Skeletal muscle satellite cell (primary cell): ENCODE results near the gene INAFM2.

Experiments
- H3K27me3 ChIP-seq: 2 replicates; pipeline ENCODE4 v1.7.0; 2013; ENCODE audit warnings: low read length; ENCODE audit not compliant: control insufficient read depth, insufficient read depth
- H3K36me3 ChIP-seq: 2 replicates; pipeline ENCODE4 v1.7.0; 2013; ENCODE audit warnings: mild to moderate bottlenecking, control low read depth, low read length; ENCODE audit not compliant: insufficient read depth
- H3K4me1 ChIP-seq: 2 replicates; pipeline ENCODE4 v1.7.0; 2013; ENCODE audit warnings: low read length; ENCODE audit not compliant: control insufficient read depth, insufficient read depth
- H3K4me2 ChIP-seq: 2 replicates; pipeline ENCODE4 v1.7.0; 2013; ENCODE audit warnings: mild to moderate bottlenecking, low read length
- H3K4me3 ChIP-seq: 2 replicates; pipeline ENCODE4 v1.7.0; 2013; ENCODE audit warnings: low read length
- H3K9ac ChIP-seq: 2 replicates; pipeline ENCODE4 v1.7.0; 2013; ENCODE audit warnings: mild to moderate bottlenecking, low read depth, low read length, moderate library complexity
- H3K9me3 ChIP-seq: replicated peaks from 2 replicates; pipeline ENCODE4 v1.7.0; 2013; ENCODE audit warnings: mild to moderate bottlenecking, control low read depth, low read length

The INAFM2 gene

GRCh38 chr15:40333922-40334492 lies 10.5 kb downstream of the INAFM2 start:
- no peaks in the 10 kb centered on the region for H3K9me3 ChIP-seq
- H3K4me3 ChIP-seq = no peak overlapping the region
- H3K9ac ChIP-seq = no peak overlapping the region

GRCh38 chr15:40334541-40334940 lies 11.0 kb downstream of the INAFM2 start:
- Histone ChIP-seq H3K36me3 (peaks cover 37% of the 10 kb centered on the region), H3K9me3 (no peaks in the 10 kb centered on the region), H3K9ac (no peak overlapping the region), H3K4me1 (peaks cover 36% of the 10 kb centered on the region), H3K4me3 (no peak overlapping the region), H3K4me2 (no peak overlapping the region), H3K27me3 (no peaks in the 10 kb centered on the region)

More at GRCh38 chr15:40333922-40334492, 10.5 kb downstream of the INAFM2 start:
- peaks cover 30% of the 10 kb centered on the region for H3K4me1 ChIP-seq
- H3K27me3 ChIP-seq = no peaks in the 10 kb centered on the region
- peaks cover 37% of the 10 kb centered on the region for H3K36me3 ChIP-seq
- no peak overlapping the region for H3K4me2 ChIP-seq

GRCh38 chr15:40334941-40335795 lies 11.7 kb downstream of the INAFM2 start:
- Histone ChIP-seq H3K4me1 (peaks cover 40% of the 10 kb centered on the region), H3K9me3 (no peaks in the 10 kb centered on the region), H3K4me3 (no peak overlapping the region), H3K27me3 (no peaks in the 10 kb centered on the region), H3K9ac (no peak overlapping the region), H3K36me3 (peaks cover 37% of the 10 kb centered on the region), H3K4me2 (no peak overlapping the region)

- Histone ChIP-seq H3K4me2 (no peak overlapping the region), H3K4me3 (no peak overlapping the region), H3K9me3 (no peaks in the 10 kb centered on the region), H3K4me1 (peaks cover 47% of the 10 kb centered on the region), H3K27me3 (no peaks in the 10 kb centered on the region), H3K9ac (no peak overlapping the region), H3K36me3 (peaks cover 37% of the 10 kb centered on the region)
Measured at GRCh38 chr15:40335938-40336743, 12.6 kb downstream of the INAFM2 start.

- peaks cover 37% of the 10 kb centered on the region for H3K36me3 ChIP-seq
- H3K9me3 ChIP-seq = no peaks in the 10 kb centered on the region
- peaks cover 53% of the 10 kb centered on the region for H3K4me1 ChIP-seq
- peak overlapping the region; percentile 95 for H3K9ac ChIP-seq
- no peak overlapping the region for H3K4me3 ChIP-seq
- H3K4me2 ChIP-seq = no peak overlapping the region
- H3K27me3 ChIP-seq = no peaks in the 10 kb centered on the region
Measured at GRCh38 chr15:40336744-40337122, 13.2 kb downstream of the INAFM2 start.

GRCh38 chr15:40337597-40337996 lies 14.1 kb downstream of the INAFM2 start:
- peaks cover 59% of the 10 kb centered on the region for H3K4me1 ChIP-seq
- peaks cover 34% of the 10 kb centered on the region for H3K36me3 ChIP-seq
- H3K27me3 ChIP-seq = no peaks in the 10 kb centered on the region
- H3K4me2 ChIP-seq = peak overlapping the region; percentile 94
- peak overlapping the region; percentile 74 for H3K4me3 ChIP-seq
- no peaks in the 10 kb centered on the region for H3K9me3 ChIP-seq
- peak overlapping the region; percentile 95 for H3K9ac ChIP-seq

- H3K9ac ChIP-seq = peak overlapping the region; percentile 95
Measured at GRCh38 chr15:40338041-40338657, 14.7 kb downstream of the INAFM2 start.

GRCh38 chr15:40338921-40339620 lies 15.6 kb downstream of the INAFM2 start:
- H3K4me1 ChIP-seq = peaks cover 74% of the 10 kb centered on the region
- H3K27me3 ChIP-seq = no peaks in the 10 kb centered on the region
- H3K4me2 ChIP-seq = peak overlapping the region; percentile 94
- peak overlapping the region; percentile 74 for H3K4me3 ChIP-seq
- H3K36me3 ChIP-seq = peaks cover 34% of the 10 kb centered on the region
- peak overlapping the region; percentile 95 for H3K9ac ChIP-seq
- no peaks in the 10 kb centered on the region for H3K9me3 ChIP-seq

More at GRCh38 chr15:40338041-40338657, 14.7 kb downstream of the INAFM2 start:
- no peaks in the 10 kb centered on the region for H3K9me3 ChIP-seq
- H3K27me3 ChIP-seq = no peaks in the 10 kb centered on the region
- peaks cover 34% of the 10 kb centered on the region for H3K36me3 ChIP-seq
- H3K4me1 ChIP-seq = peaks cover 64% of the 10 kb centered on the region
- H3K4me3 ChIP-seq = peak overlapping the region; percentile 74
- peak overlapping the region; percentile 94 for H3K4me2 ChIP-seq

- H3K9ac ChIP-seq = peak overlapping the region; percentile 95
- H3K9me3 ChIP-seq = no peaks in the 10 kb centered on the region
- H3K4me2 ChIP-seq = peak overlapping the region; percentile 94
- peaks cover 74% of the 10 kb centered on the region for H3K4me1 ChIP-seq
- no peaks in the 10 kb centered on the region for H3K27me3 ChIP-seq
- H3K4me3 ChIP-seq = peak overlapping the region; percentile 74
- H3K36me3 ChIP-seq = peaks cover 34% of the 10 kb centered on the region
Measured at GRCh38 chr15:40339621-40339945, 16.1 kb downstream of the INAFM2 start.

GRCh38 chr15:40340038-40340739 lies 16.7 kb downstream of the INAFM2 start:
- Histone ChIP-seq H3K9me3 (no peaks in the 10 kb centered on the region), H3K27me3 (no peaks in the 10 kb centered on the region), H3K36me3 (peaks cover 31% of the 10 kb centered on the region), H3K4me2 (peak overlapping the region; percentile 94), H3K4me3 (peak overlapping the region; percentile 74), H3K4me1 (peaks cover 70% of the 10 kb centered on the region), H3K9ac (peak overlapping the region; percentile 95)
